ENCODE measurements around the gene MYL9. TPM values are rescaled to one million over a fixed set of nuclear protein-coding genes. Genes with fewer than 3 reads are reported as not detected.

MYL9 gene
- 100 to 1,000 TPM; 156 to 974 (median 332) TPM for total RNA-seq

- 8% methylated on average over 25 of the region's 41 CpGs; no CpG with 5 or more reads in 1 of the 2 donors for WGBS, 2 donors (ENCODE audit: low coverage in 1 of 2)
- intact Hi-C loops (cut with DNase I; ENCODE audit: low total_unique reads) = loop anchor here (5.0 kb wide), 1 partner anchor 79 kb away; no protein-coding TSS in a partner anchor
- Histone ChIP-seq H3K36me3 (no peaks in the 10 kb centered on the region), H3K4me3 (peak within 1 kb of the TSS; percentile 56 to 89 (median 58)), H3K4me1 (peaks cover 3 to 25% (median 15%) of the 10 kb centered on the region in 4 donors), H3K9me3 (no peaks in the 10 kb centered on the region), H3K27ac (peak within 1 kb of the TSS; percentile 80 to 99 (median 90)), H3K27me3 (no peaks in the 10 kb centered on the region)
- peak; percentile 46 to 72 (median 50) for TF ChIP-seq POLR2AphosphoS5 (IDR thresholded peaks at IDR 0.05)
- peak; percentile 41 for TF ChIP-seq POLR2A (IDR thresholded peaks at IDR 0.05)
- no peak for TF ChIP-seq CTCF (IDR thresholded peaks at IDR 0.05)
- no peak for TF ChIP-seq EP300 (IDR thresholded peaks at IDR 0.05; ENCODE audit: low read depth)
- in situ Hi-C loops (cut with MboI; ENCODE audit: low pct_ligation_motif_present in 1 of 4, low pct_unique_long_range_greater_than_20kb in 1 of 4, low sequenced_read_pairs in 3 of 4) = no loop called here
- peak; percentile 89 for DNase-seq
Measured at GRCh38 chr20:36541227-36541767, at the start of gene MYL9. Gene MYL9, plus strand, starts transcription at chr20:36541519. Its CDS starts 3,366 bp downstream, at chr20:36544885.

GRCh38 chr20:36491901-36492617 lies 49.3 kb upstream of the MYL9 start:
- TF ChIP-seq CTCF (IDR thresholded peaks at IDR 0.05) = no peak
- TF ChIP-seq EP300 (IDR thresholded peaks at IDR 0.05; ENCODE audit: low read depth) = no peak
- no peak for TF ChIP-seq POLR2A (IDR thresholded peaks at IDR 0.05)
- TF ChIP-seq POLR2AphosphoS5 (IDR thresholded peaks at IDR 0.05) = no peak
- Histone ChIP-seq H3K27me3 (no peaks in the 10 kb centered on the region), H3K4me1 (peaks cover 24 to 40% (median 28%) of the 10 kb centered on the region in 4 donors), H3K36me3 (peaks cover 0 to 6% (median 2%) of the 10 kb centered on the region in 4 donors), H3K4me3 (no peak overlapping the region), H3K27ac (peak overlapping the region; percentile 66 to 83 (median 69)), H3K9me3 (no peaks in the 10 kb centered on the region)
- WGBS, 2 donors (ENCODE audit: low coverage in 1 of 2) = 61 to 73% methylated on average over 3 to 8 of the region's 8 CpGs
- in situ Hi-C loops (cut with MboI; ENCODE audit: low pct_ligation_motif_present in 1 of 4, low pct_unique_long_range_greater_than_20kb in 1 of 4, low sequenced_read_pairs in 3 of 4) = no loop called here
- intact Hi-C loops (cut with DNase I; ENCODE audit: low total_unique reads) = no loop called here
- peak; percentile 40 for DNase-seq

GRCh38 chr20:36493051-36493800 lies 48.1 kb upstream of the MYL9 start:
- in situ Hi-C loops (cut with MboI; ENCODE audit: low pct_ligation_motif_present in 1 of 4, low pct_unique_long_range_greater_than_20kb in 1 of 4, low sequenced_read_pairs in 3 of 4) (no loop called here), intact Hi-C loops (cut with DNase I; ENCODE audit: low total_unique reads) (no loop called here)
- H3K4me3 ChIP-seq = no peak overlapping the region
- TF ChIP-seq EP300 (IDR thresholded peaks at IDR 0.05; ENCODE audit: low read depth) (no peak), CTCF (IDR thresholded peaks at IDR 0.05) (peak in 3 of 5 experiments; percentile 11 to 26 (median 24))
- peaks cover 24 to 40% (median 28%) of the 10 kb centered on the region in 4 donors for H3K4me1 ChIP-seq
- 74% methylated on average over 10 of the region's 10 CpGs; no CpG with 5 or more reads in 1 of the 2 donors for WGBS, 2 donors (ENCODE audit: low coverage in 1 of 2)
- peak; percentile 26 for DNase-seq
- no peaks in the 10 kb centered on the region for H3K27me3 ChIP-seq
- peaks cover 0 to 12% (median 5%) of the 10 kb centered on the region in 4 donors for H3K36me3 ChIP-seq
- no peaks in the 10 kb centered on the region for H3K9me3 ChIP-seq
- H3K27ac ChIP-seq = peak overlapping the region; percentile 66 to 83 (median 69)

GRCh38 chr20:36493801-36494114 lies 47.6 kb upstream of the MYL9 start:
- H3K27ac ChIP-seq = peak overlapping the region; percentile 66 to 83 (median 69)
- no peaks in the 10 kb centered on the region for H3K27me3 ChIP-seq
- 54% methylated on average over 7 of the region's 7 CpGs; no CpG with 5 or more reads in 1 of the 2 donors for WGBS, 2 donors (ENCODE audit: low coverage in 1 of 2)
- no peak for TF ChIP-seq POLR2A (IDR thresholded peaks at IDR 0.05)
- TF ChIP-seq CTCF (IDR thresholded peaks at IDR 0.05) = no peak
- no peak for TF ChIP-seq POLR2AphosphoS5 (IDR thresholded peaks at IDR 0.05)
- no peak for TF ChIP-seq EP300 (IDR thresholded peaks at IDR 0.05; ENCODE audit: low read depth)
- DNase-seq = peak; percentile 42
- peaks cover 0 to 16% (median 5%) of the 10 kb centered on the region in 4 donors for H3K36me3 ChIP-seq
- H3K9me3 ChIP-seq = no peaks in the 10 kb centered on the region
- no peak overlapping the region for H3K4me3 ChIP-seq
- in situ Hi-C loops (cut with MboI; ENCODE audit: low pct_ligation_motif_present in 1 of 4, low pct_unique_long_range_greater_than_20kb in 1 of 4, low sequenced_read_pairs in 3 of 4) (no loop called here), intact Hi-C loops (cut with DNase I; ENCODE audit: low total_unique reads) (no loop called here)
- H3K4me1 ChIP-seq = peaks cover 24 to 40% (median 28%) of the 10 kb centered on the region in 4 donors

Measured in transverse colon (tissue), 4 donors.